Right atrium auricular region (tissue), 2 donors: ENCODE results near the gene RRH. TPM values are rescaled to one million over a fixed set of nuclear protein-coding genes. Genes with fewer than 3 reads are reported as not detected.

ENCODE experiments used
- DNase-seq: peaks from one replicate; pipeline ENCODE4 v3.0.0-alpha.2; 2019; ENCODE audit warnings: low spot score
- H3K27ac ChIP-seq, 2 donors: fragments of 200-600 bp; sonication (generic); 1 replicate in 1 of 2; 2 replicates in 1 of 2; pipeline ENCODE4 v1.5.1; 2016 to 2019
- H3K27me3 ChIP-seq, 2 donors: fragments of 200-600 bp; sonication (generic); one replicate each; pipeline versions ENCODE4 v1.5.1 to v1.6.0; 2017 to 2019
- H3K36me3 ChIP-seq: fragments of 200-600 bp; sonication (generic); one replicate; pipeline ENCODE4 v1.5.1; 2016
- H3K4me1 ChIP-seq, 2 donors: fragments of 200-600 bp; sonication (generic); one replicate each; pipeline versions ENCODE4 v1.5.1 to v1.6.0; 2017 to 2019
- H3K4me3 ChIP-seq, 2 donors: fragments of 200-600 bp; sonication (generic); 1 replicate in 1 of 2; 2 replicates in 1 of 2; pipeline ENCODE4 v1.5.1; 2017 to 2019; ENCODE audit warnings: mild to moderate bottlenecking in 1 of 2, moderate library complexity in 1 of 2
- H3K9me3 ChIP-seq, 2 donors: fragments of 200-600 bp; sonication (generic); one replicate each; pipeline ENCODE4 v1.5.1; 2019
- CTCF ChIP-seq, 2 donors: fragments of 200-600 bp; sonication (generic); IDR thresholded peaks; one replicate each; pipeline ENCODE4 v1.5.1; 2019; ENCODE audit warnings: antibody characterized with exemption in 2 of 2
- total RNA-seq, 2 donors: library from RNA; depleted of rRNA; stranded (reverse); fragments of >200 nt; gene quantifications; one replicate each; pipeline ENCODE4 v1.1.0, GENCODE V29; 2016

The RRH gene
- total RNA-seq, 2 donors from 2014 or later = not detected

DNA sequence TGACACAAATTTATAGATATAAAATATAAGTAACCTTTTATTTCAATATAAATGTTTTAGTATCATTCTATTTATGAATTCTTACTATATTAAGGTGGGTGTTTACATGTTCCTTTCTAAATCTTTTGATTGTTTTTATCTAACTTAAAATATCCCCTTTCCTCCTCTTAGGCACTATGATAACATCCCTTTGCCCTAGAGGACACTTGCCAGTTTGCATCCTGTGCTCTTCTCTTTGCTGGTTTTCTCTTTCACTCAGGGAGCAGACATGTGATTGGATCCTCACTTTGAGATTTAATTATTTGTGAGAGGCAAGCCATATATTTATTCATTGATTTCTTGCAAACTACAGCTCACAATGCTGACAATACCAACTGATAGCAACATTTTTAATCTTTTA is 36.4 kb downstream of the RRH start:
- no peak overlapping the region for H3K27ac ChIP-seq
- H3K27me3 ChIP-seq = no peaks in the 10 kb centered on the region
- H3K36me3 ChIP-seq = no peaks in the 10 kb centered on the region
- H3K9me3 ChIP-seq = no peaks in the 10 kb centered on the region
- no peaks in the 10 kb centered on the region for H3K4me1 ChIP-seq
- no peak for TF ChIP-seq CTCF (IDR thresholded peaks at IDR 0.05)
- no peak overlapping the region for H3K4me3 ChIP-seq
- no peak for DNase-seq

GRCh38 chr4:109870061-109870460 is 42.3 kb downstream of the RRH start:
- Histone ChIP-seq H3K4me1 (no peaks in the 10 kb centered on the region), H3K9me3 (no peaks in the 10 kb centered on the region), H3K36me3 (no peaks in the 10 kb centered on the region), H3K4me3 (no peak overlapping the region), H3K27ac (no peak overlapping the region), H3K27me3 (no peaks in the 10 kb centered on the region)
- no peak for TF ChIP-seq CTCF (IDR thresholded peaks at IDR 0.05)
- DNase-seq = no peak

DNA sequence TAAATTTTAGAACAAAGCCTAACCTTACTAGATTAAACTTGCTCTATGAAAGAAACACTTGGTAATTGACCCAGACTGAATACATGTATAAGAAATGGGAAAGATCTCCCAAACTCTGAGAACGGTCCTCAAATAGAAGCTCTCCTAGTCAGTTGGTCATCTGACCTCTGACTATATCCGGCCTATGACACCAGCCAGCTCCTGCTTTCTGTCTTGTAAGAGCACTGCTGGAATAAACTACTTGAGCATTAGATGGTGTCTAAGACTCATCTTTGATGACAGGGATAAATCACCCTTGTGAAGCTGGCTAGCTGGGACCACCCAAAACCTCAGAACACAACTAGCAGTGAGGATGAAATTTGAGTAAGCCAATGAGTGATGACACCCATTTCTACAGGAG is 44.3 kb downstream of the RRH start:
- no peaks in the 10 kb centered on the region for H3K9me3 ChIP-seq
- TF ChIP-seq CTCF (IDR thresholded peaks at IDR 0.05) = no peak
- H3K36me3 ChIP-seq = no peaks in the 10 kb centered on the region
- no peaks in the 10 kb centered on the region for H3K4me1 ChIP-seq
- no peak overlapping the region for H3K4me3 ChIP-seq
- no peak for DNase-seq
- H3K27ac ChIP-seq = no peak overlapping the region
- no peaks in the 10 kb centered on the region for H3K27me3 ChIP-seq

GRCh38 chr4:109872950-109873656 is 45.3 kb downstream of the RRH start:
- no peak for DNase-seq
- Histone ChIP-seq H3K4me3 (no peak overlapping the region), H3K4me1 (no peaks in the 10 kb centered on the region), H3K27ac (no peak overlapping the region), H3K27me3 (no peaks in the 10 kb centered on the region), H3K36me3 (no peaks in the 10 kb centered on the region), H3K9me3 (no peaks in the 10 kb centered on the region)
- TF ChIP-seq CTCF (IDR thresholded peaks at IDR 0.05) = no peak

DNA sequence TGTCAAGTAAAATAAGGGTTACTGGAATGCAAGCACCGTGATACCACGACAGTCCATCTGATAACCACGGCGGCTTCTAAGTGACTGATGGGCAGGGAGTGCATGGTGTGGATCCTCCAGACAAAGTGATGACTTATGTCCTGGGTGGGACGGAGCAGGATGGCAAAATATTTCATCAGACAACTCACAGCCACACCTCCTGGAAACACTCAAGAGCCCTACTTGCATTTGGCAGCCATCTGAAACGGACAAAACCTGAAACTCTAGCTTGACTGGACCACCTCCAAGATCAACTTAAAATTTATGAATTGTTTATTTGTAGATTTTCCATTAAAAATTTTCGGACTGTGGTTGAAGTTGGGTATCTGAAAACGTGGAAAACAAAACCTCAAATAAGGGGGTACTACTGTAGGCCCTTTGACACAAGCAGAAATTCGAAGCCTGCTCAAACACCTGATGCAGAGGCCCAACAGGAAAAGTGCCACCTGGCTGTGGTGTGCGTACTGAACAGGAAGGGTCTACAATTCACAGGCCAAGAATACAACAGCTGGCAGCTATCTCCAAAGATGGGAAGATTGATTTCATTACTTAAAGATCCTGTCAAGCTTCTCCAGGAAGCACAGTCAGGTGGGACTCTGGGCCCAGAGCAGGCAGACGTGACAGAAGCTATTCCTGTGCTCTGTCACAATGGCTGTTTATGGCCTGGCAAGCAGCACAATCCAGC is 46.2 kb downstream of the RRH start:
- H3K27ac ChIP-seq = no peak overlapping the region
- no peak for DNase-seq
- TF ChIP-seq CTCF (IDR thresholded peaks at IDR 0.05) = no peak
- H3K36me3 ChIP-seq = no peaks in the 10 kb centered on the region
- H3K9me3 ChIP-seq = no peaks in the 10 kb centered on the region
- no peak overlapping the region for H3K4me3 ChIP-seq
- no peaks in the 10 kb centered on the region for H3K27me3 ChIP-seq
- no peaks in the 10 kb centered on the region for H3K4me1 ChIP-seq
